Coronary artery (tissue), 2 donors: Measurements from ENCODE around the gene XIRP2.

Experiments
- DNase-seq: peaks from one replicate; pipeline ENCODE4 v3.0.0-alpha.2; 2017; ENCODE audit warnings: low spot score
- H3K27ac ChIP-seq, 2 donors: fragments of 200-600 bp; sonication (generic); one replicate each; pipeline ENCODE4 v1.5.1; 2016 to 2019
- H3K4me3 ChIP-seq: fragments of 200-600 bp; sonication (generic); 2 replicates; pipeline ENCODE4 v1.5.1; 2016; ENCODE audit warnings: mild to moderate bottlenecking, moderate library complexity
- TF ChIP-seq, protein P1 (sequence below): fragments of 200-600 bp; sonication (generic); IDR thresholded peaks from one replicate; pipeline ENCODE4 v1.5.1; 2019; ENCODE audit warnings: antibody characterized with exemption

Gene XIRP2

DNA sequence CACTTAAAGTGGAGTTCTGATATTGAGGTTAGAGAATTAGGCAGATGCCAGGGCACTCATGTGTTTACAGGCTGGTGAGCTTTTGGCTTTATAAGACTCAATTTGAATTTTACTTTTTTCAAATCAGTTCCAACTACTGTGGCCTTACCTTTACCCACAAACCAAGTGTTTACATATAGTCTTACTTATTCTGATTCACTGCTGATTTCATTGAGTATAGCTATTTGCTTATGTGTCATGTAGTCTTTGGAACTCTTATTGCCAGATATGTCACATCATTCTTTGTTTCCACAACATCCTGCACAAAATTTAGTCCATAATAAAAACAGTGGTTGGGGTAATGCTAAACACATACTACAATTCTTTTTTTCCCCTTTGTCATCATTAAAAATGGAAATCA lies 96.5 kb downstream of the XIRP2 start:
- Histone ChIP-seq H3K27ac (no peak overlapping the region), H3K4me3 (no peak overlapping the region)
- TF ChIP-seq, protein P1, sequence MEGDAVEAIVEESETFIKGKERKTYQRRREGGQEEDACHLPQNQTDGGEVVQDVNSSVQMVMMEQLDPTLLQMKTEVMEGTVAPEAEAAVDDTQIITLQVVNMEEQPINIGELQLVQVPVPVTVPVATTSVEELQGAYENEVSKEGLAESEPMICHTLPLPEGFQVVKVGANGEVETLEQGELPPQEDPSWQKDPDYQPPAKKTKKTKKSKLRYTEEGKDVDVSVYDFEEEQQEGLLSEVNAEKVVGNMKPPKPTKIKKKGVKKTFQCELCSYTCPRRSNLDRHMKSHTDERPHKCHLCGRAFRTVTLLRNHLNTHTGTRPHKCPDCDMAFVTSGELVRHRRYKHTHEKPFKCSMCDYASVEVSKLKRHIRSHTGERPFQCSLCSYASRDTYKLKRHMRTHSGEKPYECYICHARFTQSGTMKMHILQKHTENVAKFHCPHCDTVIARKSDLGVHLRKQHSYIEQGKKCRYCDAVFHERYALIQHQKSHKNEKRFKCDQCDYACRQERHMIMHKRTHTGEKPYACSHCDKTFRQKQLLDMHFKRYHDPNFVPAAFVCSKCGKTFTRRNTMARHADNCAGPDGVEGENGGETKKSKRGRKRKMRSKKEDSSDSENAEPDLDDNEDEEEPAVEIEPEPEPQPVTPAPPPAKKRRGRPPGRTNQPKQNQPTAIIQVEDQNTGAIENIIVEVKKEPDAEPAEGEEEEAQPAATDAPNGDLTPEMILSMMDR, result no peak
- DNase-seq, result no peak

DNA sequence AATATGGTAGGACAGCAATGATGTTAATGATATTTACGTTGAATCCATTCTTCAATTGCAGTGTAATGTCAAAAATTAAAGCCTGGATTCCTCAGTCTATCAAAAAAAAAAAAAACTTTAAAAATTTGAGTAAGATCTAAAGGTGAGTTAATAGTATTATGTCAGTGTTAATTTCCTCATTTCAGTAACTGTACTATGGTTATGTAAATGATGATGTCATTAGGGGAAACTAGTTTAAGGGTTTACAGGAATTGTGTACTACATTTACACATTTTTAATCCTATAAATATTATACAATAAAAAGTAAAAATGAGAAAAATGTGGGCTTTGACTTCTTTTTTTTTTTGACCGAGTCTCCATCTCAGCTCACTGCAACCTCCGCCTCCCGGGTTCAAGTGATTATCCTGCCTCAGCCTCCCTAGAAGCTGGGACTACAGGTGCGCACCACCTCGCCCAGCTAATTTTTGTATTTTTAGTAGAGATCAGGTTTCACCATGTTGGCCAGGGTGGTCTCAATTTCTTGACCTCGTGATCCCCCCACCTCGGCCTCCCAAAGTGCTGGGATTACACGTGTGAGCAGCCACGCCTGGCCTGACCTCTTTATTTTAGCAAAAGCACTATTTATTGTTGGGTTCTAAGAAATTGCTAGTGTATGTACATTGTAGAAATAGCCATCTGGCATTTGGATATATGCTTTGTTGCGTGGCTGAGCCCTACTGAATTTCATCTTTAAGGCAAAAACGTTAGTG lies 106.5 kb downstream of the XIRP2 start:
- Histone ChIP-seq H3K27ac (no peak overlapping the region), H3K4me3 (no peak overlapping the region)
- TF ChIP-seq, protein P1, result no peak
- DNase-seq, result no peak

DNA sequence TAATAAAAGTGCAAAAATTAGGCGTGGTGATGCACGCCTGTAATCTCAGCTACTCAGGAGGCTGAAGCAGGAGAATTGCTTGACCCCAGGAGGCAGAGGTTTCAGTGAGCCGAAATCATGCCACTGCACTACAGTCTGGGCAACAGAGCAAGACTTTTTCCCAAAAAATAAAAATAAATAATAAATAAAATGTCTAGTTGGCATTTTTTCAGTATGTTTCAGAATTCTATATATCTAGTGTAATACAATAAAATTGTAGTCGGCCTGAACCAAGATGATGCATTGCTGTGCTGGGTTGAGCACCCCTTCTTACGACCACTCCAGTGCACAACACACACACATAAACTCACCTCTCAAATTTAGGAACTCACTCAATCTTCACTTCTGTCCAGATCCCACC lies 108.2 kb downstream of the XIRP2 start:
- Histone ChIP-seq H3K4me3 (no peak overlapping the region), H3K27ac (no peak overlapping the region)
- TF ChIP-seq, protein P1, result no peak
- no peak for DNase-seq

DNA sequence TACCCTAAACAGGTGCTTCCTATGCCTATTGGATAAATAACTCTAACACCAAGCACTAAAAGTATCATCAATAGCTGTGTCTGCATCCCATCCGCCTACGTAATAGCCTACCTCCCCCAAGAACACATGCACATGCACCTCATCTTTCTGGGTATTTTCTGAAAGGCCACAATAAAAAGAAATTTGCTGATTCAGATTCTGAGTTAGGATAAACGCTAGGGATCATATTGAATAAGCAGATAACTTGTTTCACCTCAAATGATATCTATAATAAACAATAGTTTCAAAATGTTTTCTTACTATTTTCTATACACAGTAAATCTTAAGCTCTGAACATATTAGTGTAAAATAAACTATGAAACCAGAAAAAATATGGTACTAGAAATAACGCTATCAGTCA lies 112.9 kb downstream of the XIRP2 start:
- TF ChIP-seq, protein P1, result no peak
- Histone ChIP-seq H3K4me3 (no peak overlapping the region), H3K27ac (no peak overlapping the region)
- no peak for DNase-seq

DNA sequence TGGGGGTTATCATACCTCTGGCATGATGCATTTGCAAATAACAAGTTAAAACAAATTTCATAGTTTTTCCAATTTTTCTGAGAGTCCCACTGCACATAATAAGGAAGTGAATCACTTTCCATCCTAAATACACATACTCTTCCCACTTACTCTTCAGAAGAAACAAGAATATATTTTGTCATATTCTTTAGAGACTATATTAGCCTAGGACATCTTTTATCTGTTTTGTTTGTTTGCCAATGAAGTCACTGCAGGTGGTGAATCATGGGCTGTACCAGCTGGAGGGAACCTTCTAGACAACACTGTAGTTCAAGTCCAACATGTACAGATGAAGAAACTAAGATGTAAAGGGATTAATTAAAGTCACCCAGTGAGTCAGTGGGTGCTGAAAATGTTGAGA lies 116.8 kb downstream of the XIRP2 start:
- TF ChIP-seq, protein P1, result no peak
- H3K4me3 ChIP-seq, result no peak overlapping the region
- no peak overlapping the region for H3K27ac ChIP-seq
- no peak for DNase-seq

DNA sequence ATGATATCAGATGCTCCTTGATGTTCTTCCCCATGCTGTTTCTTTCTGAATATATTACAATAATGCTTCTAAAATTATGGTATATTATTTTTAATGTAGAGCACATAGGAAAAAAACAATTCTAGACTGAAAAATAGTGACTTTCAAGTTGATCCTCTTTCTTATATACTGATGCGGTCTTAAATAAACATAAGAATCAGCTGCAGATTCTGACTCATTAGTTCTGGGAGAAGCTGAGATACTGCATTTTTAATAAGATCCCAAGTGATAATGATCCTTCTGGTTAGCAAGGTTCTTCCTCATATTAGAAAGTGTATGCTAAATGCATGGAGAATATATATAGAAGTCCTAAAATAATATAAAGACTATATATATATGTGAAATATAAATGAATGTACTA lies 124.9 kb downstream of the XIRP2 start:
- no peak overlapping the region for H3K27ac ChIP-seq
- DNase-seq, result no peak
- H3K4me3 ChIP-seq, result no peak overlapping the region
- TF ChIP-seq, protein P1, result no peak

DNA sequence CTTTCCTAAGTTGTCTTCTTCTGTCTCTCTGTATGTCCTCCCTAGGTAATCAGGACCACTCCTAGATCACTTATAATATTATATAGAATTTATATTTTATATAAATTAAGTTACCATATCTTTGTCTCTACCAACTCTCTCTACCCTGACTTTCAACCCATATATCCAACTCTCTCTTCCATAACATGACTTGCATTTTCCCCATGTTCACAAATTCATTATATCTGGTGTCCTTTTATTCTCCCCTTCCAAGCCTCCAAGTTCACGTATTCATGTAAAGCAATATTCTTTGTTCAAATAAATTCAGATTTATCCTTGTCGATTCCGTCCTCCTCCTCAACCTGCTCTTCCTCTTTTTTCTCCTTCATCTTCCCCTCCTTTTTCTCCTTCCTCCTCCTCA lies 127.5 kb downstream of the XIRP2 start:
- TF ChIP-seq, protein P1, result no peak
- H3K27ac ChIP-seq, result no peak overlapping the region
- H3K4me3 ChIP-seq, result no peak overlapping the region
- DNase-seq, result no peak
